ENCODE measurements around the gene ENTREP1.
"Not testable (repeated sequence)": the region's sequence is repeated elsewhere in the genome, so short reads cannot be mapped to it uniquely, and the experiment has no call there.

ENTREP1 gene

DNA sequence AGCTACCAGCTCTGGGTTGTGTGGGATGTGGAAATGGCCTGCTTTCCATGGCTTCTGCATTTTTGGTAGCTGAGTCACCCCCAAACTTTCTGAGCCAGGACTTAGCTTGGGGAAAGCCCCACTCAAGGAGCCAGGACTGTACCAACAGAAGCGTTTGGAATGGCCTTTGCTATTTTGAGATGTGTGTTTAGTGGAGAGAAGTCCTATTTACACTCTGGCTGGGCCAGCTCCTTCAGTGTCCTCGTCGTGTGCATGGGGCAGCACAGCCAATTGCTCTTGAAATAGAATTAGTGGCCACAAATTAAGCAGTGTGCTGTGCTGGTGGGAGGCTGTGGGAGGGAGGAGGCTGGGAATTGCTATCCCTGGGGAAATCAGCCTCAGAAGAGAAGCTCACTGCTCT lies 51.6 kb downstream of the ENTREP1 start:
- no peak for DNase-seq

DNA sequence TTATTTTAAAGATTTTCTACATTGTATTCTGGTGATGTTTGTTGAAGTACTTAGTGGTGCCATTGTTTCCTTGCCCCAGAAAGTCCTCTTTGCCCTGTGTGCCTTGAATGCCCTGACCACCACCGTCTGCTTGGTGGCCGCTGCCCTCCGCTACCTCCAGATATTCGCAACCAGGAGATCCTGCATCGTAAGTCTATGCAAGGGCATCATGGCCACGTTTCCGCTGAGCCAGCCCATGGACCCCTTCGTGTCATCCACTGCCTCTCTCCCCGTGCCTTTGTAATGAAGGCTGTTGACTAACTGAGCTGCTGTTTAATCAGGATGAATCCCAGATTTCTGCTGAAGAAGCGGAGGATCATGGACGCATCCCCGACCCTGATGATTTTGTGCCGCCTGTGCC lies 52.3 kb downstream of the ENTREP1 start:
- no peak for DNase-seq

DNA sequence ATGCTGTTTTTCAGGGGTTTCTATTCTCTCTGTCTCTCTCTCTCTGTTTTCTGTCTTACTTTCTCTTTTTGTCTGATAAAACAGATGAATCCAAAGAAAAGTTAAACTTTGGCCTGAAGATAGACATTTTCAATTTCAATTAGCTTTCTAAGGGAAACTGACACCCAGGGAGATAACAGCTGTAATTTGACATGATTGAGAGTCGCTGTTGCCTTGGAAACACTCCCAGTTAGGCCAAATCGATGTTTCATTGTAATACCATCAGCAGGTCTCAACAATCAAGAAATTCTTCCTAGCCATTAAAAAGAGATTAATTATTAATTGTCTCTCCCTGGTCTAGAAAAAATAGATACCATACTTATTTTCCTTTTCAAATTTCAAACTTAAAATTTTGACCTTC lies 53.0 kb downstream of the ENTREP1 start:
- DNase-seq = peak in 1 of 3 experiments; percentile 36

- DNase-seq = no peak
These were observed 54.4 kb downstream of the ENTREP1 start for GRCh38 chr9:69379270-69379982.

- DNase-seq = peak in 1 of 3 experiments; percentile 23
These were observed 55.3 kb downstream of the ENTREP1 start for GRCh38 chr9:69380301-69380700.

DNA sequence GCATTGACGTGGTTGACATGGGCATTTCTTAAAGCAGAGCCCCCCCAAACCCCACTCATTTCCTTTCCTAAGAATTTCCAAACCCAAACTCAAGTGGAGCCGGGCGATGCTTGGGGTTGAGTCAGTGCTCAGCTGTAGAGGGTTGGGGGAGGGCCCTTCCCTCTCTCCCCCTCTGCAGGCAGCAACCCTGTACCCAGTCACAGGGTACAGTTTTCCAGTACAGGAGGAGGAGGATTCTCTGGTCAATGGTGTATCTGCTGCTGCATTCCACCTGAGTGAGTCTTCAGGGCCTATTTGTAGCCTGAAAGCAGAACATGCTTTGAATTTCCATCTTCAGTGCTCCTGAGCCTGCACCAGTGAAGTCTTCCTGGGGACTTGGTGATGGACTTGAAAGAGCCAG lies 55.8 kb downstream of the ENTREP1 start:
- no peak for DNase-seq

- DNase-seq = no peak
These were observed 57.1 kb downstream of the ENTREP1 start for GRCh38 chr9:69382135-69382534.

GRCh38 chr9:69385581-69386033 lies 60.6 kb downstream of the ENTREP1 start:
- DNase-seq = peak in 2 of 3 experiments; percentile 77 to 89

DNA sequence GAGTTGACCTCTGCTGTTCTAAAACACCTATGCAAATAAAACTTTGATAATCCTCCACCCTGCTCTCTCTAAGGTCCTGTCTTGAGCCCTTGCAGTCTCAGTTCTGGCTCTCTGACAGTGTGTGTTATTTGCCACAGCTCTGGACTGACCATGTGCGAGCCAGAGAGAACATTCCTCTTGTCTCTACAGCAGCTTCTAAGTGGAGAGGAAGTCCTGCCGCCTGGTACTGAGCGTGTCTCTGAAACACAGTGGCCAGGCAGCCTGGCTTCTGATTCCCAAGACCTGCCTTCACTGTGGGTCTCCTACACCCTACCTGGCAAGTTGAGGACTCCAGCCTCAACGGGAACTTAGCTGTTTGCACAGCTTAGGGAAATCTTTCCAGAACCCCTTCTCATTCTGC lies 61.6 kb downstream of the ENTREP1 start:
- no peak for DNase-seq

GRCh38 chr9:69388596-69388995 lies 63.6 kb downstream of the ENTREP1 start:
- no peak for DNase-seq

GRCh38 chr9:69389437-69389995 lies 64.5 kb downstream of the ENTREP1 start:
- peak in 1 of 3 experiments; percentile 47 for DNase-seq

DNA sequence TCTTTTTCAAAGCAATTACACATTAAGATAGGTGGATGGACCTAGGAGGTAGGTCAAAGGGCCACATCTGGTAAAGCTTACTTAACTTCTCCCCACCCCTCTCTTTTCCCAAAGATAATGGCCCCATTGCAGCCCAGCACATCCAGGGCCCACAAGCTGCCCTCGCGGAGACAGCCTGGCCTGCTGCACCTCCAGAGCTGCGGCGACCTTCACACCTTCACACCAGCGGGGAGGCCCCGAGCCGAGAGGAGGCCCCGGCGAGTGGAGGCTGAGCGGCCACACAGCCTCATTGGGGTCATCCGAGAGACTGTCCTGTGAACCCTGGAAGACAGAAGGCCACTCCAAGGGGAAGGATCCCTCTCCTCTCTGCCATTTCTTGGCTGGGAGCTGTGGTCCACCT lies 66.5 kb downstream of the ENTREP1 start:
- DNase-seq = no peak

DNA sequence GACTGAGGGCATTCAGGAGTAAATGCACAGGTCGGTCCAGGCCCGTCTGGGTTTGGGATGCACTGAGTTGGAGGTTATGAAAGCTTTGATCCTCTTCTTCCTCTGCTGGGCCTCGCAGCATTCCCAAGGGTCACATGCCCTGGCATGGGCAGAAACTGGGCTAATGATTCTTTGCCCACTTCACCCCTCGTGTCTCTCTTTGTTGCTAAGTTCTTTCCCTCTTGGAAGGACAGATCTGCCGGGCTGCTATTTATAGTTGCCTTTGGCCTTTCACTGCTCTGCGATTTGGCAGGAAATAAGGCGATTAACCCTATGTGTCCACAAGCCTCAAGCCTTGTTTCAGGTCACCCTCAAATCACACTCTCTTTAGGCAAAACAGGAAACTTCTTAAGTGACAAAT lies 66.9 kb downstream of the ENTREP1 start:
- no peak for DNase-seq

DNA sequence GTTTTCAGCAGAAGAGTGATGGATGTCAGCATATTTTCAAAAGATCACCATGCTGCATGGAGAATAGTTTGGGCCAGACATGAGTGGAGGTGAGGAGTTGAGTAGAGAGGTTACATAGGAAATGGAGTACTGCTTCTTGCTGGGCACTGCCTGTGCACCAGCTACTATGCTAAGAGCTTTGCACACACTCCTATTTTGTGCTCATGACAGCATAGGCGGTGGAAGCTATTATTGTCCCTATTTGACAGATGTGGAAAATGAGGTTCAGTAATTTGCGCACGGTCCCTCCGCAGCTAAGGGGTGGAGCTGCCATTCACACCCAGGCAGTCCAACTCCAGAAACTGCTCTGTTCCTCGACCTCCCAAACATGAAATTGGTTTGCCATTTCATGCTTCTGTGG lies 67.8 kb downstream of the ENTREP1 start:
- no peak for DNase-seq

DNA sequence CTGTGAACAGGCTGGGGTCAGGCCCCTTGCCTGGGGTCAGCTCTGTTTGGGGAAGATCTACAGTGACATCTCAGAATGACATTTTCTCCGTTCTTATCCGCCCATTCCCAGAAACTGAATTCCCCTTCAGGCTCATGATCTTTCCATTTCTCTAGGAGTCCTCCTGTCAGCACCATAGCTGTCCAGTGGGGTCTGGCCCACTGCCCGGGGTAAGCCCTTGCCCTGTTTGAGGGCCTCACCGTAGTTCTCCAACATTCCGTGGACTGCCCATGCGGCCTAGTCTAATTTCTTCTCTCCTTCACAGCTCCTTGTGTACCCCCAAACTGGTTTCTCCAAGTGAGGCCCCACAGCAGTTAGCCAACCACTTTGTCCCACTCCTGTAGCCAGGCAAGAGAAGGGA lies 68.4 kb downstream of the ENTREP1 start:
- no peak for DNase-seq

DNA sequence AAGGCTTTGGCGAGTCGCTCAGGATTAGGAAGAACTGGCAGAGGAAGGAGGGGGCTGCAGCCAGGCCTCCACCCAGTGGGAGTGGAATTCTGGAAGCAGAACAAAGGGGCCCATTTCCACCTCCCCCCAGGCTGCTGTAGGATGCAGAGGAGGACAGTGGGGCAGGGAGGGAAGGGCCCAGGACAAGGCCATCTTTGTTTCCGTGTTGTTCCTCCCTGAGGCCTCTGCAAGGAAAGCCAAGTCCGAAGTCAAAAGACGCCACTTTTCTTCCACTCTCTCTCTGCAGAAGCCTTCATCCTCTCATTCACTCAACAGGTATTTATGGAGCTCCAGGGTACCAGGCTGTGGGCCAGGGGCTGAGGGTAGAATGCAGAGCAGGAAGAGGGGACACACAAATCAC lies 70.7 kb downstream of the ENTREP1 start:
- no peak for DNase-seq

- no peak for DNase-seq
These were observed 71.7 kb downstream of the ENTREP1 start for GRCh38 chr9:69396759-69397158.

DNA sequence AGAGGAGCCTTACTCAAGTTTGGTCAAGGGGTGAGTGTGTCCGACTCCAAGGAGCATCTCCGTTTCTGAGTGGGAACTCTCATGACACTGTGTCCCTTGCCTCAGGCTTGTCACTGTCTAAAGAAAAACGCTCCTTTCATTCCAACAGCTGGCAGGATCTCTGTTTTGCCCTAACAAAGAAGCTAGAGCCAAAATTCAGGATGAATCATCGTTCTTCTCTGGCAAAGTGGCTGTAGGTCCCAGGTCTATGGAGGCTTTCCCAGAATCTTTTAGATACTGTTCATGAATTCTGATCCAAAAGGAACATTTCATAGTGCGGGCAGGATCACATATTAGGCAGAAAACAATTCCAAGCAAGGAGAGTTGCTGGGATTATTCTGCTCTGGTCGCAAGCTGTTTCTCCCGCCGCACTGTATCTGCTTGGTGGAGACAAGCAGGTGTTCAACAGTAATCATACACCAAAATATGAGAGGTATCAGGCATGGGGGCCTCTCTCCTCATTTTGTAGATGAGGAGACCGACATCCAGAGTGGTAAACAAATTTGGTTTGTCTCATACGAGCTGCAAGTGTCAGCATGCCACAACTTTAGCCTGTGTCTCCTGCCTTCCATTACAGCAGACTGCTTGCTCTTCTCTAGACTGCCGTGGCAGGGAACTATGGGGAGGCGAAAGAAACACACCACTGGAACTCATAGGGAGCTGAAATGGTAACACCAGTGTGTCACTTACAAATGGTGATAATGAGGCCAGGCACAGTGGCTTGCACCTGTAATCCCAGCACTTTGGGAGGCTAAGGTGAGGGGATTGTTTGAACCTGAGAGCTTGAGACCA lies 72.6 kb downstream of the ENTREP1 start:
- no peak for DNase-seq

- no peak for DNase-seq
These were observed 75.5 kb downstream of the ENTREP1 start for GRCh38 chr9:69400470-69400869.

DNA sequence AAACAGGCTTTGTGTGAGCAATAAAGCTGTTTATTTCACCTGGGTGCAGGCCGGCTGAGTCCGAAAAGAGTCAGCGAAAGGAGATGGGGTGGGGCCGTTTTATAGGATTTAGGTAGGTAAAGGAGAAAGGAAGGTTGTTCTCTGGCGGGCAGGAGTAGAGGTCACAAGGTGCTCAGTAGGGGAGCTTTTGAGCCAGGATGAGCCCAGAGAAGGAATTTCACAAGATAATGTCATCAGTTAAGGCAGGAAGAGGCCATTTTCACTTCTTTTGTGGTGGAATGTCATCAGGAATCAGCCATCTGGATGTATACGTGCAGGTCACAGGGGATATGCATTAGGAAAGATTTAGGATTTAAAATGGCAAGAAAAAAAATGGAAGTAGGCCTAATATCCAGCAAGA lies 84.9 kb downstream of the ENTREP1 start:
- DNase-seq = not testable (repeated sequence)

DNA sequence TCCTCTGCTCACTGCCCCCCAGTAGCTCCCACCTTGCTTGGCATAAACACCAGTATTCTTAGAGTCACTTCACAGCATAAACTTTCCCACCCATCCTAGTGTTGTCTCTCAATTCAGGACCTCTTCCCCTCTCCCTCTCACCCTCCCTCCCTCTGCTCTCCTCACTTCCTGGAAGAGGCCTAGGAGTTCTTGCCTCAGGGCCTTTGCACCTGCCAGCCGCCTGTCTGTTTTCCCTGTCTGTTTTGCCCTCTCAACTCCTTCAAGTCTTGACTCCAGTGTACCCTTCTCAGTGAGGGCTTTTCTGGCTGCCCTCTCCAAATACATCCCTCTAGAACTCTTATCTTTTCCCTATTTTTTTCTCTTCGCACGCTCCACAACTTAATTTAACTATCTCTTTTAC lies 86.2 kb downstream of the ENTREP1 start:
- no peak for DNase-seq

GRCh38 chr9:69411931-69412740 lies 87.1 kb downstream of the ENTREP1 start:
- no peak for DNase-seq

GRCh38 chr9:69412741-69413150 lies 87.7 kb downstream of the ENTREP1 start:
- DNase-seq = peak in 2 of 3 experiments; percentile 23 to 40
